PFSK-1 (cell line): ENCODE results near the gene TSPAN3.

ENCODE experiments used
- FOXP2 ChIP-seq: optimal IDR thresholded peaks from 2 replicates; pipeline ENCODE3; 2011; ENCODE audit warnings: borderline replicate concordance, control low read depth, inconsistent platforms; ENCODE audit not compliant: insufficient read depth; ENCODE audit errors: extremely low read length, extremely low read depth
- POLR2AphosphoS5 ChIP-seq: IDR thresholded peaks from 2 replicates; pipeline ENCODE4 v1.6.1; 2012; ENCODE audit warnings: low read depth, mild to moderate bottlenecking, control low read depth, low read length, moderate library complexity
- SIN3A ChIP-seq: IDR thresholded peaks from 2 replicates; pipeline ENCODE4 v1.6.1; 2012; ENCODE audit warnings: mild to moderate bottlenecking, low read length, moderate library complexity, borderline replicate concordance; ENCODE audit not compliant: insufficient read depth
- TAF1 ChIP-seq: IDR thresholded peaks from 2 replicates; pipeline ENCODE4 v1.6.1; 2012; ENCODE audit warnings: low read length, control low read depth, borderline replicate concordance; ENCODE audit not compliant: insufficient read depth
- TF ChIP-seq, protein P1 (sequence below), 2 experiments: IDR thresholded peaks; 2 replicates each; pipeline versions ENCODE4 v1.6.1 to v1.8.0; 2011 to 2012; ENCODE audit warnings: low read depth in 2 of 2, low read length in 2 of 2, control low read depth in 1 of 2, inconsistent platforms in 1 of 2, mild to moderate bottlenecking in 1 of 2, moderate library complexity in 1 of 2; ENCODE audit not compliant: insufficient read depth in 1 of 2

The TSPAN3 gene

DNA sequence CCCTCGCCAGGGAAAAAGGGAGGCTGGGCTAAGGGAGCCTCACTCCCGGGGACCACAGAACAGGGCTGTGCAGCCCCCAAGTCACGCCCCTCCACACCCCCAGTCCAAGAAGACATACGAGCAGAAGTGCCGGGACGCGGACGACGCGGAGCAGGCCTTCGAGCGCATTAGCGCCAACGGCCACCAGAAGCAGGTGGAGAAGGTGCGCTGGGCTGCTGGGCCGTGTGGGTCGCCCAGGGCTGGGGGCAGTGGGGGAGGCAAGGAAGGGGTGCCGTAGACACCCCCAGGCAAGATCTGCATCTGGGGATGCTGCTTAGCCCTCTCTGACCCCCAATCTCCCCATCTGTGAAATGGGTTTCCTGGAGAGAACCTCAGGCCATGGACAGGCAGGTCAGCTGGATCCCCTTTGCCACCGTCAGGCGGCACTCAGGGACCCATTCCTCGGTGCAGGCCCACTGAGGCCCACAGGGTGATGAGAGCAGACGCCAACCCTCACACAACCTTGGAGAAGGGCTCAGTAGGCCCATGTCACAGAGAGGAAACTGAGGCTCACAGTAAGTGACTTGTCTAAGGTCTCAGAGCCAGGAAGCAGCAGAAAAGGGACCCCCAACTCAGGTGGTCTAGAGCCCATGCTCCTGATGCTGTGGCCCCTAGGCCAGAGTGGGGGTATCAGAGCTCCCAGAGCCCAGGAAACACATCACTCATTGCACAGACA is 42.3 kb downstream of the TSPAN3 start:
- TF ChIP-seq, protein P1, sequence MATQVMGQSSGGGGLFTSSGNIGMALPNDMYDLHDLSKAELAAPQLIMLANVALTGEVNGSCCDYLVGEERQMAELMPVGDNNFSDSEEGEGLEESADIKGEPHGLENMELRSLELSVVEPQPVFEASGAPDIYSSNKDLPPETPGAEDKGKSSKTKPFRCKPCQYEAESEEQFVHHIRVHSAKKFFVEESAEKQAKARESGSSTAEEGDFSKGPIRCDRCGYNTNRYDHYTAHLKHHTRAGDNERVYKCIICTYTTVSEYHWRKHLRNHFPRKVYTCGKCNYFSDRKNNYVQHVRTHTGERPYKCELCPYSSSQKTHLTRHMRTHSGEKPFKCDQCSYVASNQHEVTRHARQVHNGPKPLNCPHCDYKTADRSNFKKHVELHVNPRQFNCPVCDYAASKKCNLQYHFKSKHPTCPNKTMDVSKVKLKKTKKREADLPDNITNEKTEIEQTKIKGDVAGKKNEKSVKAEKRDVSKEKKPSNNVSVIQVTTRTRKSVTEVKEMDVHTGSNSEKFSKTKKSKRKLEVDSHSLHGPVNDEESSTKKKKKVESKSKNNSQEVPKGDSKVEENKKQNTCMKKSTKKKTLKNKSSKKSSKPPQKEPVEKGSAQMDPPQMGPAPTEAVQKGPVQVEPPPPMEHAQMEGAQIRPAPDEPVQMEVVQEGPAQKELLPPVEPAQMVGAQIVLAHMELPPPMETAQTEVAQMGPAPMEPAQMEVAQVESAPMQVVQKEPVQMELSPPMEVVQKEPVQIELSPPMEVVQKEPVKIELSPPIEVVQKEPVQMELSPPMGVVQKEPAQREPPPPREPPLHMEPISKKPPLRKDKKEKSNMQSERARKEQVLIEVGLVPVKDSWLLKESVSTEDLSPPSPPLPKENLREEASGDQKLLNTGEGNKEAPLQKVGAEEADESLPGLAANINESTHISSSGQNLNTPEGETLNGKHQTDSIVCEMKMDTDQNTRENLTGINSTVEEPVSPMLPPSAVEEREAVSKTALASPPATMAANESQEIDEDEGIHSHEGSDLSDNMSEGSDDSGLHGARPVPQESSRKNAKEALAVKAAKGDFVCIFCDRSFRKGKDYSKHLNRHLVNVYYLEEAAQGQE (IDR thresholded peaks at IDR 0.05; ENCODE audit: insufficient read depth in 1 of 2, low read depth in 2 of 2, low read length in 2 of 2), result no peak
- no peak for TF ChIP-seq FOXP2
- TF ChIP-seq POLR2AphosphoS5, result no peak
- TF ChIP-seq SIN3A, result no peak
- TF ChIP-seq TAF1, result no peak

DNA sequence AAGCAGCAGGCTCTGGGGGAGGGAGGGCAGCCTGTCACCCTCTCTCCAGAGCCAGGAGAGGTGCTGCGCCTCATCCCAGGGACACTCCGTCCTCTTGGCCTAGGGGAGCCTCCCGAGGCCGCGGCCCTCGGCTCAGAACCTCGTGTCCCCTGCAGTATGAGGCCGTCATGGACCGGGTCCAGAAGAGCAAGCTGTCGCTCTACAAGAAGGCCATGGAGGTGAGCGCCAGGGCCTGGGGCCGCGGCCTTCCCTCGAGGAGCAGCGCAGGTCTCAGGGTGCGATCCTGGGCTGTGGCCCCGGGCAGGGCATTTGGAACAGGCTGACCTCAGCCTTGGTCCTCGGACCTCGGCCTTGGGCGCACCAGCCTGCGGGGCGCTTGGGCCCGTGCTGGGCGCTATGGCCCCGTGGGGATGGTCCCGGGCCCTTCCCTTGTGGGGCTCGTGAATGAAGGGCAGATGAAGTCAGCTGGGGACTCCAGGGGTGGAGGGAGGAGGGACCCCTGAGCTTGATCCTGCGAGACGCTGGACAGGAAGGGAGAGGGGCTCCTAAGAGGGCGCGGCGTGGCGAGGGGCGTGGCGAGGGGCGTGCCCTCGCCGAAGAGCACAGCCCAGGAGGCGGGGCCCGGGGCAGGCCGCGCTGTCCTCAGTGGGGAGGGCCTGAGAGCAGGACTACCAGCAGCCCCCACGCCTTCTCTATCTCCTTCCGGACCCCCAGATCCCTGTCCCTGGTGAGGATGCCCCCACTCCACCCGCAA is 43.0 kb downstream of the TSPAN3 start:
- TF ChIP-seq, protein P1 (IDR thresholded peaks at IDR 0.05; ENCODE audit: insufficient read depth in 1 of 2, low read depth in 2 of 2, low read length in 2 of 2), result no peak
- no peak for TF ChIP-seq POLR2AphosphoS5
- no peak for TF ChIP-seq SIN3A
- no peak for TF ChIP-seq TAF1
- TF ChIP-seq FOXP2, result no peak

DNA sequence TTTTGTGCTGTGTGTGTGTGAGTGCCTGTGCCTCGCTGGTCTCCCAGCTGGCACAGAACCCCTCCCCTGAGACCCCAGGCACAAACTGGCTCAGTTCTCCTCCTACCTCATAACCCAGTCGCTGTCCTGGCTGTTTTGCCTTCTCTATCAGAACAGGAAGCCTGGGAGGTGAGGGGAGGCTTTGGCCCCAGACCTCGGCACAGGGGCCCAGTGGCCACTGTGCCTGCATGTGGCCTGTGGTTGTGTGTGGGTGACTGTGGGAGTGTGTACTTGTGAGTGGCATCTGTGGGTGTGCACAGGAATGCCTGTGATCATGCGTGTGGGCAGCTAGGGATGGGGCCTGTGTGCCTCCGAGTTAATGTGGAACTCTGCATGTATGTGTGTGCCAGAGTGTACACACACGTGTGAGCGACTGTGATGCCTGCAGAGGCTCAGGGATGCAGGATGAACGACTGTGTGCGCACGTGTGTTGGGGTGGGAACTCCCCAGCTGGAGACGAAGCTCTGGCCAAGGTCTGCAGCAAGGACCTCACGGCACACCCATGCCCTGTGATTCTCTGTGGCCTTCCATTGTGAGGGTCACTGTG is 43.7 kb downstream of the TSPAN3 start:
- TF ChIP-seq TAF1 (no peak), SIN3A (no peak), FOXP2 (no peak), POLR2AphosphoS5 (no peak)
- TF ChIP-seq, protein P1 (IDR thresholded peaks at IDR 0.05; ENCODE audit: insufficient read depth in 1 of 2, low read depth in 2 of 2, low read length in 2 of 2), result no peak

DNA sequence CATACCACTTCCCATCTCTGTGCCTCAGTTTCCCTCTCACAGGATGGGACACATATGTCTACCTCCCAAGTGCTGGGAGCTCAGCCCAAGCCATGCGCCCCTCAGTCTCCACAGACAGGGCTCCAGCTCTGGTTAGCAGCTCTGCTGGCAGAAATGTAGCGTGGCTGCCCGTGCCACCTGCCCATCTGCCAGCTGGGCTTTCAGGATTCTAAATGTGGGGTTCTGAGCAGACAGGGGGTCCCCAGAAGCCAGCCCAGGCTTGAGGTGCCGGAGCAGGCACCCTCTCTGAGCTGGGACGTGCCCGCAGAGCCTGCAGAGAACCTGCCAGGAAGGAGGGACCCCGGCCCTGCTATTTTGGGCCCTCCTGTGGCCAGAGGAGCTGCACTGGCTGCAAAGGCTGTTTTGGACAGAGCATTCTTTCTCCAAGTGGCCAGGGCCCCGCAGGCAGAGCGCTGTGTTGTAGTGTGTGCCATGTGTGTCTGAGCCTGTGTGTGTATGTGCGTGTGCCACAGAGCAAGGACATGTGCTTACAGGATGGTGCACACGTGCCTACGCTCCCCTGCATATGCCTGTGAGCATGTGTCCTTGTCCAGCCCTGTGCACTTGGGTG is 44.3 kb downstream of the TSPAN3 start:
- TF ChIP-seq, protein P1 (IDR thresholded peaks at IDR 0.05; ENCODE audit: insufficient read depth in 1 of 2, low read depth in 2 of 2, low read length in 2 of 2), result no peak
- TF ChIP-seq FOXP2 (no peak), TAF1 (no peak), POLR2AphosphoS5 (no peak), SIN3A (no peak)
